Neural cell (in vitro differentiated cells): Measurements from ENCODE around the gene U2SURP. TPM values are rescaled to one million over a fixed set of nuclear protein-coding genes. Genes with fewer than 3 reads are reported as not detected.

Experiments used
- H2AFZ ChIP-seq: fragments of 200-600, 300-800 bp; sonication (generic), shearing (Covaris generic); 2 replicates; pipeline ENCODE4 v1.6.0; 2014; ENCODE audit warnings: low read depth, mild to moderate bottlenecking, antibody characterized with exemption, low read length, moderate library complexity
- H3F3A ChIP-seq: fragments of 200-600 bp; shearing (Covaris generic); 2 replicates; pipeline ENCODE4 v1.6.1; 2016; ENCODE audit warnings: mild to moderate bottlenecking, moderate library complexity, mixed read lengths, antibody characterized with exemption, low read length; ENCODE audit not compliant: insufficient read depth, poor library complexity, severe bottlenecking
- H3K27ac ChIP-seq: fragments of 200-600, 300-800 bp; sonication (generic), shearing (Covaris generic); 2 replicates; pipeline ENCODE4 v1.5.1; 2014; ENCODE audit warnings: mild to moderate bottlenecking, low read length, moderate library complexity
- H3K27me3 ChIP-seq: fragments of 300-800, 200-600 bp; sonication (generic), shearing (Covaris generic); 2 replicates; pipeline ENCODE4 v1.6.0; 2014; ENCODE audit warnings: mild to moderate bottlenecking, low read depth, low read length, moderate library complexity; ENCODE audit not compliant: insufficient read depth
- H3K36me3 ChIP-seq: fragments of 300-800, 200-600 bp; sonication (generic), shearing (Covaris generic); 2 replicates; pipeline ENCODE4 v1.5.1; 2014; ENCODE audit warnings: mild to moderate bottlenecking, antibody characterized with exemption, low read length, moderate library complexity; ENCODE audit not compliant: insufficient read depth
- H3K4me2 ChIP-seq: fragments of 300-800, 200-600 bp; sonication (generic), shearing (Covaris generic); 2 replicates; pipeline ENCODE4 v1.6.0; 2014; ENCODE audit warnings: mild to moderate bottlenecking, low read length
- H3K4me3 ChIP-seq: fragments of 300-800, 200-600 bp; sonication (generic), shearing (Covaris generic); 2 replicates; pipeline ENCODE4 v1.5.1; 2014; ENCODE audit warnings: mild to moderate bottlenecking, low read length, moderate library complexity
- H3K79me2 ChIP-seq: fragments of 200-600 bp; shearing (Covaris generic); replicated peaks from 2 replicates; pipeline ENCODE4 v1.6.0; 2014; ENCODE audit warnings: mild to moderate bottlenecking, low read length, moderate library complexity; ENCODE audit not compliant: insufficient read depth
- H3K9ac ChIP-seq: fragments of 300-800, 200-600 bp; sonication (generic), shearing (Covaris generic); 2 replicates; pipeline ENCODE4 v1.6.1; 2016; ENCODE audit warnings: mild to moderate bottlenecking, low read length, mixed read lengths
- H3K9me2 ChIP-seq: fragments of 200-600 bp; shearing (Covaris generic); 2 replicates; pipeline ENCODE4 v1.6.1; 2016; ENCODE audit warnings: mild to moderate bottlenecking, low read length, mixed read lengths; ENCODE audit not compliant: insufficient read depth
- H3K9me3 ChIP-seq: fragments of 200-600, 300-800 bp; sonication (generic), shearing (Covaris generic); 2 replicates; pipeline ENCODE4 v1.6.1; 2016; ENCODE audit warnings: mild to moderate bottlenecking, mixed run types, low read length, moderate library complexity, mixed read lengths
- H4K20me1 ChIP-seq: fragments of 200-600 bp; shearing (Covaris generic); 2 replicates; pipeline ENCODE4 v1.6.1; 2016; ENCODE audit warnings: mild to moderate bottlenecking, mixed run types; ENCODE audit not compliant: insufficient read depth
- CTCF ChIP-seq: fragments of 450-650 bp; IDR thresholded peaks from 2 replicates; pipeline ENCODE4 v1.5.1; 2014; ENCODE audit warnings: antibody characterized with exemption, mild to moderate bottlenecking, moderate library complexity; ENCODE audit not compliant: poor library complexity, severe bottlenecking
- EP300 ChIP-seq: fragments of 450-650 bp; conservative IDR thresholded peaks from 2 replicates; pipeline ENCODE4 v1.6.1; 2014; ENCODE audit warnings: antibody characterized with exemption, mild to moderate bottlenecking, moderate library complexity; ENCODE audit not compliant: poor library complexity, severe bottlenecking
- EZH2 ChIP-seq: fragments of 200-600, 300-800 bp; shearing (Covaris generic), sonication (generic); IDR thresholded peaks from 2 replicates; pipeline ENCODE4 v1.6.1; 2014; ENCODE audit warnings: antibody characterized with exemption, low read length, borderline replicate concordance, mild to moderate bottlenecking; ENCODE audit not compliant: insufficient read depth, poor library complexity, severe bottlenecking
- MXI1 ChIP-seq: fragments of 450-650 bp; conservative IDR thresholded peaks from 2 replicates; pipeline ENCODE4 v1.6.1; 2014; ENCODE audit warnings: antibody characterized with exemption, mild to moderate bottlenecking; ENCODE audit not compliant: poor library complexity, severe bottlenecking
- POLR2AphosphoS5 ChIP-seq: IDR thresholded peaks from 2 replicates; pipeline ENCODE4 v1.6.1; 2012
- RAD21 ChIP-seq: fragments of 450-650 bp; conservative IDR thresholded peaks from 2 replicates; pipeline ENCODE4 v1.6.1; 2014; ENCODE audit warnings: antibody characterized with exemption, mild to moderate bottlenecking, moderate library complexity
- SMC3 ChIP-seq: fragments of 450-650 bp; conservative IDR thresholded peaks from 2 replicates; pipeline ENCODE4 v1.6.1; 2014; ENCODE audit warnings: antibody characterized with exemption, mild to moderate bottlenecking, moderate library complexity; ENCODE audit not compliant: poor library complexity
- TAF1 ChIP-seq: IDR thresholded peaks from 2 replicates; pipeline ENCODE4 v1.6.1; 2012; ENCODE audit warnings: low read depth
- polyA plus RNA-seq: library from polyadenylated mRNA; depleted of rRNA; stranded (reverse); fragments of >200 nt; gene quantifications from 2 replicates; pipeline ENCODE4 v1.2.3, GENCODE V29; 2014
- TF ChIP-seq, protein P1 (sequence below): IDR thresholded peaks from 2 replicates; pipeline ENCODE4 v1.6.1; 2012; ENCODE audit warnings: borderline replicate concordance

The U2SURP gene
- polyA plus RNA-seq, 1 donor from 2014 or later: 159 TPM

GRCh38 chr3:142977399-142977728 is 24.0 kb upstream of the U2SURP start:
- Histone ChIP-seq H3K9ac (no peak overlapping the region), H2AFZ (no peak overlapping the region), H3K79me2 (no peaks in the 10 kb centered on the region), H3K27me3 (no peaks in the 10 kb centered on the region), H3K27ac (no peak overlapping the region), H3K9me3 (no peaks in the 10 kb centered on the region), H3F3A (no peaks in the 10 kb centered on the region), H3K4me3 (no peak overlapping the region), H3K9me2 (no peaks in the 10 kb centered on the region), H3K36me3 (no peaks in the 10 kb centered on the region), H4K20me1 (no peaks in the 10 kb centered on the region), H3K4me2 (no peak overlapping the region)
- TF ChIP-seq, protein P1, sequence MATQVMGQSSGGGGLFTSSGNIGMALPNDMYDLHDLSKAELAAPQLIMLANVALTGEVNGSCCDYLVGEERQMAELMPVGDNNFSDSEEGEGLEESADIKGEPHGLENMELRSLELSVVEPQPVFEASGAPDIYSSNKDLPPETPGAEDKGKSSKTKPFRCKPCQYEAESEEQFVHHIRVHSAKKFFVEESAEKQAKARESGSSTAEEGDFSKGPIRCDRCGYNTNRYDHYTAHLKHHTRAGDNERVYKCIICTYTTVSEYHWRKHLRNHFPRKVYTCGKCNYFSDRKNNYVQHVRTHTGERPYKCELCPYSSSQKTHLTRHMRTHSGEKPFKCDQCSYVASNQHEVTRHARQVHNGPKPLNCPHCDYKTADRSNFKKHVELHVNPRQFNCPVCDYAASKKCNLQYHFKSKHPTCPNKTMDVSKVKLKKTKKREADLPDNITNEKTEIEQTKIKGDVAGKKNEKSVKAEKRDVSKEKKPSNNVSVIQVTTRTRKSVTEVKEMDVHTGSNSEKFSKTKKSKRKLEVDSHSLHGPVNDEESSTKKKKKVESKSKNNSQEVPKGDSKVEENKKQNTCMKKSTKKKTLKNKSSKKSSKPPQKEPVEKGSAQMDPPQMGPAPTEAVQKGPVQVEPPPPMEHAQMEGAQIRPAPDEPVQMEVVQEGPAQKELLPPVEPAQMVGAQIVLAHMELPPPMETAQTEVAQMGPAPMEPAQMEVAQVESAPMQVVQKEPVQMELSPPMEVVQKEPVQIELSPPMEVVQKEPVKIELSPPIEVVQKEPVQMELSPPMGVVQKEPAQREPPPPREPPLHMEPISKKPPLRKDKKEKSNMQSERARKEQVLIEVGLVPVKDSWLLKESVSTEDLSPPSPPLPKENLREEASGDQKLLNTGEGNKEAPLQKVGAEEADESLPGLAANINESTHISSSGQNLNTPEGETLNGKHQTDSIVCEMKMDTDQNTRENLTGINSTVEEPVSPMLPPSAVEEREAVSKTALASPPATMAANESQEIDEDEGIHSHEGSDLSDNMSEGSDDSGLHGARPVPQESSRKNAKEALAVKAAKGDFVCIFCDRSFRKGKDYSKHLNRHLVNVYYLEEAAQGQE: no peak
- TF ChIP-seq EZH2 (no peak), SMC3 (no peak), TAF1 (no peak), RAD21 (no peak), CTCF (no peak), EP300 (no peak), POLR2AphosphoS5 (no peak), MXI1 (no peak)

- TF ChIP-seq MXI1 (no peak), EZH2 (no peak)
- Histone ChIP-seq H3F3A (no peaks in the 10 kb centered on the region), H3K9me2 (no peaks in the 10 kb centered on the region), H3K27ac (no peak overlapping the region), H3K4me3 (no peak overlapping the region), H3K9me3 (no peaks in the 10 kb centered on the region), H3K79me2 (no peaks in the 10 kb centered on the region), H4K20me1 (no peaks in the 10 kb centered on the region), H3K4me2 (no peak overlapping the region), H3K27me3 (no peaks in the 10 kb centered on the region), H3K9ac (no peak overlapping the region), H3K36me3 (no peaks in the 10 kb centered on the region), H2AFZ (no peak overlapping the region)
Observed at GRCh38 chr3:142981108-142981507, 20.3 kb upstream of the U2SURP start.
